Muscle of leg (tissue), 9 donors: ENCODE data around the gene ZNF674. TPM values are rescaled to one million over a fixed set of nuclear protein-coding genes. Genes with fewer than 3 reads are reported as not detected.

Experiments
- polyA plus RNA-seq, 8 donors: library from polyadenylated mRNA; unstranded; fragments of 120-200 nt; gene quantifications; one replicate each; pipeline versions ENCODE4 v1.2.1 to v1.2.3, GENCODE V29; 2013; ENCODE audit warnings: inconsistent platforms in 1 of 8, low replicate concordance in 1 of 8; ENCODE audit not compliant: insufficient read length in 8 of 8, insufficient read depth in 1 of 8
- total RNA-seq: library from RNA; stranded (reverse); fragments of 120-200 nt; gene quantifications from one replicate; pipeline ENCODE4 v1.2.4, GENCODE V29; 2013

The ZNF674 gene
- total and polyA plus RNA-seq, 9 donors, result 2.5 to 3.9 (median 3.2) TPM

Other genes with a start within 250 kb of the ZNF674 start
- gene CHST7, start 28.3 kb upstream of the ZNF674 start, total RNA-seq, result 5.6 TPM
- gene CHST7, start 28.3 kb upstream of the ZNF674 start, polyA plus RNA-seq, result 1 to 10 TPM; 3.7 to 7.0 (median 4.5) TPM
- 12.3 TPM for gene SLC9A7, start 213.7 kb upstream of the ZNF674 start, total RNA-seq
- gene SLC9A7, start 213.7 kb upstream of the ZNF674 start, polyA plus RNA-seq, result 10 to 100 TPM in 2 of 8 donors, 1 to 10 TPM in 6; 5.4 to 11.8 (median 6.6) TPM